Transverse colon (tissue), 4 donors: Measurements from ENCODE around the gene RERE. TPM values are rescaled to one million over a fixed set of nuclear protein-coding genes. Genes with fewer than 3 reads are reported as not detected.
A peak's percentile ranks its signal among the peaks of the same experiment; 100 is the strongest.

Source experiments
- DNase-seq: peaks from one replicate; pipeline ENCODE4 v3.0.0-alpha.2; 2019
- H3K27ac ChIP-seq, 4 donors: fragments of 200-600 bp; sonication (generic); 2 replicates each; pipeline ENCODE4 v1.5.1; 2016 to 2018; ENCODE audit warnings: inconsistent platforms in 4 of 4
- H3K27me3 ChIP-seq: fragments of 200-600 bp; sonication (generic); 2 replicates; pipeline ENCODE4 v1.5.1; 2017; ENCODE audit warnings: inconsistent platforms
- H3K36me3 ChIP-seq, 4 donors: fragments of 200-600 bp; sonication (generic); 2 replicates each; pipeline ENCODE4 v1.5.1; 2017 to 2019; ENCODE audit warnings: inconsistent platforms in 4 of 4
- H3K4me1 ChIP-seq, 4 donors: fragments of 200-600 bp; sonication (generic); 2 replicates each; pipeline ENCODE4 v1.5.1; 2017 to 2020; ENCODE audit warnings: inconsistent platforms in 4 of 4
- H3K4me3 ChIP-seq, 4 donors: fragments of 200-600 bp; sonication (generic); 1 replicate in 1 of 4; 2 replicates in 3 of 4; pipeline versions ENCODE4 v1.5.1 to v1.6.1; 2017 to 2019; ENCODE audit warnings: inconsistent platforms in 4 of 4
- H3K9me3 ChIP-seq, 2 donors: fragments of 200-600 bp; sonication (generic); 2 replicates each; pipeline ENCODE4 v1.5.1; 2017 to 2019; ENCODE audit warnings: inconsistent platforms in 2 of 2
- EP300 ChIP-seq: sonication (generic); formaldehyde crosslinking; IDR thresholded peaks from one replicate; pipeline ENCODE4 v1.6.1; 2017; ENCODE audit warnings: antibody characterized with exemption, low read depth
- POLR2A ChIP-seq: fragments of 450-650 bp; IDR thresholded peaks from one replicate; pipeline ENCODE4 v1.6.1; 2016; ENCODE audit warnings: antibody characterized with exemption, mild to moderate bottlenecking, moderate library complexity
- POLR2AphosphoS5 ChIP-seq, 3 donors: sonication (generic); formaldehyde crosslinking; IDR thresholded peaks; one replicate each; pipeline ENCODE4 v1.6.1; 2016; ENCODE audit warnings: antibody characterized with exemption in 3 of 3
- WGBS, 2 donors: methylation state at CpG; one replicate each; pipeline ENCODE4 v1.1.5; 2018; ENCODE audit warnings: low coverage in 1 of 2; 5-methylcytosine and 5-hydroxymethylcytosine counted together
- in situ Hi-C, 4 donors: fragments of 200-750 bp; cut with MboI; loops; one replicate each; pipeline versions ENCODE4 v1.15.0 to v1.15.1; 2017; ENCODE audit warnings: low sequenced_read_pairs in 3 of 4, low pct_ligation_motif_present in 1 of 4, low pct_unique_long_range_greater_than_20kb in 1 of 4
- intact Hi-C: fragments of 100-400 bp; cut with DNase I; formaldehyde crosslinking; loops from one replicate; pipeline ENCODE4 v1.15.1; 2023; ENCODE audit warnings: low total_unique reads
- total RNA-seq, 4 donors: library from RNA; depleted of rRNA; stranded (reverse); fragments of >200 nt; gene quantifications; one replicate each; pipeline ENCODE4 v1.1.0, GENCODE V29; 2016
- TF ChIP-seq, protein P1 (sequence below), 5 experiments: fragments of 200-600 bp in 3 of 5; fragments of 450-650 bp in 2 of 5; sonication (generic) in 3 of 5; IDR thresholded peaks; 1 replicate in 2 of 5; 2 replicates in 3 of 5; pipeline ENCODE4 v1.5.1; 2016 to 2017; ENCODE audit warnings: antibody characterized with exemption in 5 of 5, inconsistent platforms in 3 of 5, mild to moderate bottlenecking in 2 of 5, moderate library complexity in 1 of 5

Gene RERE
- total RNA-seq, 4 donors from 2014 or later, result 80.3 to 657 (median 105) TPM

DNA sequence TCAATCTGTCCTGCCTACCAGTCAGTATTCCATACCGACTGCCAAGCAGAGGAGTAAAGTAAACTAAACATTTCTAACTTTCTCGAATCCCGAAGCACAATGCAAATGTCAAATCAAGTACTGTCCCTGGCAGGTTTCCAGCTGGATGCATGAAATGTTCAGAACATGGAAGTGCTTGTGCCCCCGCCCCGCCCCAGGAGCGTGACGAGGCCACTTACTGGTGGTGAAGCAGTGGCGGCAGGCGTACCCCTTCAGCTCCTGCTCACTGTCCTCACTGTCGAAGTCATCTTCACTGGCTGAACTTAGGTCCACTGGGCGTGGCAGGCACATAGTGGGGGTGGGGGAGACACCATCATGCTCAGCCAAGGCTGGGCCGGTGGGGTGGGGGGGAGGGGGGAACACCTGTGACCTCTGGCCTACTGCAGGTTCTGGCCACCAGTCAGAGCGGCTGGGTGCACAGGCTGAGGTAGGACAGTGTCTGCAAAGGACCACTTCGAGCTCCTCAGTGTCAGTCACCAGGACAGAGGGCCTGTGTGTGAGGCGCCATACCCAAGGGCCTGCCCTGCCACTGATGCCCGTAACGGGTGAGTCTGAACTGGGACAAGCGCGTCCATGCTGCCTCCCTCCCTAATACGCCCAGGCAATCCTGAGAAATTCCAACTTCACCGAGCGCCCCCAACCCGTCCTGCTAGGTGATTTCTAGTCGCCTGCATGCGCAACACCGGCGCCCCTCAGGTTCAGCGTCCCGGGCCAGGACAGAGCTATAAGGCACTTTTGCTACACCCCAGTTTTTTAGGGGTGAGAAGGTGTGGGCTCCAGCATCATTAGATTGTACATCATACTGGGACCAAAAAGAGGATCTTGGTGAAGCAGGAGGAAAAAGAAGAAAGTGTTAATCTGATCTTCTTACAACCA is 452.7 kb downstream of the RERE start:
- H3K4me3 ChIP-seq, result no peak overlapping the region
- H3K4me1 ChIP-seq, result peaks cover 20 to 51% (median 25%) of the 10 kb centered on the region in 4 donors
- intact Hi-C loops (no loop called here), in situ Hi-C loops (no loop called here)
- 73% methylated on average over 27 of the region's 29 CpGs; no CpG with 5 or more reads in 1 of the 2 donors for WGBS, 2 donors
- H3K27ac ChIP-seq, result peak overlapping the region; percentile 36 to 58 (median 51)
- no peaks in the 10 kb centered on the region for H3K27me3 ChIP-seq
- no peaks in the 10 kb centered on the region for H3K9me3 ChIP-seq
- peak in 2 of 3 donors; percentile 51 to 52 for TF ChIP-seq POLR2AphosphoS5 (IDR thresholded peaks at IDR 0.05)
- TF ChIP-seq, protein P1, sequence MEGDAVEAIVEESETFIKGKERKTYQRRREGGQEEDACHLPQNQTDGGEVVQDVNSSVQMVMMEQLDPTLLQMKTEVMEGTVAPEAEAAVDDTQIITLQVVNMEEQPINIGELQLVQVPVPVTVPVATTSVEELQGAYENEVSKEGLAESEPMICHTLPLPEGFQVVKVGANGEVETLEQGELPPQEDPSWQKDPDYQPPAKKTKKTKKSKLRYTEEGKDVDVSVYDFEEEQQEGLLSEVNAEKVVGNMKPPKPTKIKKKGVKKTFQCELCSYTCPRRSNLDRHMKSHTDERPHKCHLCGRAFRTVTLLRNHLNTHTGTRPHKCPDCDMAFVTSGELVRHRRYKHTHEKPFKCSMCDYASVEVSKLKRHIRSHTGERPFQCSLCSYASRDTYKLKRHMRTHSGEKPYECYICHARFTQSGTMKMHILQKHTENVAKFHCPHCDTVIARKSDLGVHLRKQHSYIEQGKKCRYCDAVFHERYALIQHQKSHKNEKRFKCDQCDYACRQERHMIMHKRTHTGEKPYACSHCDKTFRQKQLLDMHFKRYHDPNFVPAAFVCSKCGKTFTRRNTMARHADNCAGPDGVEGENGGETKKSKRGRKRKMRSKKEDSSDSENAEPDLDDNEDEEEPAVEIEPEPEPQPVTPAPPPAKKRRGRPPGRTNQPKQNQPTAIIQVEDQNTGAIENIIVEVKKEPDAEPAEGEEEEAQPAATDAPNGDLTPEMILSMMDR (IDR thresholded peaks at IDR 0.05), result no peak
- DNase-seq, result peak; percentile 47
- peaks cover 0 to 25% (median 12%) of the 10 kb centered on the region in 4 donors for H3K36me3 ChIP-seq

DNA sequence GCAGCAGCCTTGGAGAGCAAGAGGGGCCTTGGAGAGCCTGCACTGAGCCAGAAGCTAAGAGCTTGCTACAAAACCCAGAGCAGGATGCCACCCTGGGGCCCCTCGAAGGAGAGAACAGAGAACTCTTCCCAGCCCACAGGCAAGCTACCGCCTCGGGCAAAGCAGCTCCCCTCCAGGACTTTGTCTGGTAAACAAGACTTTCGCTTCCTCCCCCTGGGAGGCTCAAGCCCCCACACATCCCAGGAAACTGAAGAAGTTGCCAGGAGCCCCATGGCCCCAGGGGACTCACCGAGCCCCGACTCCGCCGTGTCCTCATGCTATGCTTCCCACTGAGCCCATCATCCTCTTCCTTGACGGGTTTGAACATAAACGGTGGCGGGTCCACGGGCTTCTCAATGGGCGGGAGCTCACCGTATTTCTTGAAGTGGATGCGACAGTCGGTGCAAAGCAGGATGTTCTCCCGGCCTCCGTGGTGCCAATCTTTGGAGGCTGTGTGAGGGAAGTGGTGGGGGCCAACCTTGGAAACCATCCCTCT is 453.6 kb downstream of the RERE start:
- intact Hi-C loops, result no loop called here
- no peak for DNase-seq
- no peak for TF ChIP-seq POLR2A
- TF ChIP-seq, protein P1 (IDR thresholded peaks at IDR 0.05), result no peak
- no peak for TF ChIP-seq EP300
- TF ChIP-seq POLR2AphosphoS5 (IDR thresholded peaks at IDR 0.05), result no peak
- H3K27ac ChIP-seq, result peak overlapping the region; percentile 36 to 58 (median 51)
- H3K9me3 ChIP-seq, result no peaks in the 10 kb centered on the region
- H3K4me3 ChIP-seq, result no peak overlapping the region
- H3K36me3 ChIP-seq, result peaks cover 0 to 35% (median 14%) of the 10 kb centered on the region in 4 donors
- 63% methylated on average over 18 of the region's 18 CpGs; no CpG with 5 or more reads in 1 of the 2 donors for WGBS, 2 donors
- in situ Hi-C loops, result no loop called here
- no peaks in the 10 kb centered on the region for H3K27me3 ChIP-seq
- H3K4me1 ChIP-seq, result peaks cover 20 to 44% (median 25%) of the 10 kb centered on the region in 4 donors

DNA sequence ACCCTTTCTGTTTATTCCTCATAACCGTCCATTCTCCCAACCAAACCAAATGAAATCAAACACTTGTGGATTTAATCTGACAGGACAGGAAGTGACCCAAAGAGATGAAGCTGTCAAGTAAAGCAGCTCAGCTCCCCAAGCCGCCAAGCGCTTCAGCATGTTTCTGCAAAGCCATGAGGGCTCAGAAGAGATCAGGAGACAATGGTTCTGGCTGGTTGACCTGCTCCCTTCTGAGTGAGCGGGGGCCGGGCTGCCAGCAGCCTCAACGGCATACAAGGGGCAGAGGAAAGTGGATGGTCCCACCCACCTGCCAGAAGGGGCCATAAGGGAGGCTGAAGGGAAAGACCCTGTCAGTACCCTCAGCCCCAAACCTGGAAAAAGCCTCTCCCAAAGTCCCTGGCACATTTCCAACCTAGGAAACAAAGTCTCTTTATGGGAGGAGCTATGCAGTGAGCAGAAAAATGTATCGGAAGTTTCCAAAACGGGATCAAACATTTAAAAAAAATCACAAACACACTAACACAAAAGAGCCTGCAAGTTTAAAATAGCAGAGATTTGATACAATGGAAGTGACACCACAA is 454.2 kb downstream of the RERE start:
- 73 to 83% methylated on average over 5 to 8 of the region's 8 CpGs for WGBS, 2 donors
- no peak for TF ChIP-seq EP300
- TF ChIP-seq POLR2AphosphoS5 (IDR thresholded peaks at IDR 0.05), result no peak
- TF ChIP-seq, protein P1 (IDR thresholded peaks at IDR 0.05), result no peak
- TF ChIP-seq POLR2A, result no peak
- H3K27ac ChIP-seq, result peak overlapping the region; percentile 36 to 58 (median 51)
- in situ Hi-C loops, result no loop called here
- H3K4me3 ChIP-seq, result no peak overlapping the region
- no peaks in the 10 kb centered on the region for H3K27me3 ChIP-seq
- peaks cover 20 to 40% (median 25%) of the 10 kb centered on the region in 4 donors for H3K4me1 ChIP-seq
- intact Hi-C loops, result no loop called here
- no peaks in the 10 kb centered on the region for H3K9me3 ChIP-seq
- DNase-seq, result no peak
- peaks cover 0 to 40% (median 18%) of the 10 kb centered on the region in 4 donors for H3K36me3 ChIP-seq

DNA sequence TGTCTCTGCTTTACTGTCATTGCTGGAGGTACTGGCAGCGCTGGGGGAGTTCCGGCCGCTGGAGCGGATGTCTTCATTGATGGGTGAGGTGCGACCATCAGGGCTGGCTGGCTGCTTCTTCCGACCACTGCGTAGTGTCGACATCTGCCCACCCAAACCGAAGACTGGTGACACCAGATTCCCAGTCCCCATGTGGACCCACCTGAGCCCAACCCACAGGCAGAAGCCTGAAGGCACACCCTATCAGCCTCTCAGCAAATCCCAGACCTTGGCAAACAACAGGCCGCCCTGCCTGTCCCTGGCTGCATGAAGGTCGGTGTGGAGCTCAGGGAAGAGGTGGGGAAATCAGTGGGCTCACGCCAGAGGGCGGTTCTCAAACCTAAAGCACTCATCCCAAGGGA is 454.7 kb downstream of the RERE start:
- 92% methylated on average over 13 of the region's 13 CpGs; no CpG with 5 or more reads in 1 of the 2 donors for WGBS, 2 donors
- intact Hi-C loops (no loop called here), in situ Hi-C loops (no loop called here)
- no peaks in the 10 kb centered on the region for H3K27me3 ChIP-seq
- no peak for DNase-seq
- H3K27ac ChIP-seq, result peak overlapping the region in 3 of 4 donors; percentile 36 to 58 (median 55)
- no peak for TF ChIP-seq POLR2AphosphoS5 (IDR thresholded peaks at IDR 0.05)
- TF ChIP-seq POLR2A, result no peak
- TF ChIP-seq EP300, result no peak
- TF ChIP-seq, protein P1 (IDR thresholded peaks at IDR 0.05), result no peak
- peaks cover 20 to 34% (median 24%) of the 10 kb centered on the region in 4 donors for H3K4me1 ChIP-seq
- H3K9me3 ChIP-seq, result no peaks in the 10 kb centered on the region
- H3K36me3 ChIP-seq, result peaks cover 0 to 43% (median 22%) of the 10 kb centered on the region in 4 donors
- H3K4me3 ChIP-seq, result no peak overlapping the region
